RWPE1 (cell line): ENCODE data around the gene RAB29.

ENCODE experiments used
- CTCF ChIA-PET: fragments of 350-600 bp; sonication (Branson Sonifier 250); formaldehyde crosslinking; extraction: SDS; loops from one replicate; lab custom pipeline; 2021; lab: Yijun Ruan, JAX
- POLR2A ChIA-PET: fragments of 400-600 bp; formaldehyde crosslinking; extraction: SDS; loops from one replicate; lab custom pipeline; 2020; ENCODE audit warnings: antibody characterized with exemption; ENCODE audit not compliant: low non-redundant PET; lab: Yijun Ruan, JAX
- DNase-seq: peaks from one replicate; pipeline ENCODE4 v3.0.0; 2012; ENCODE audit warnings: low spot score
- H3K27ac ChIP-seq: fragments of 450-650 bp; 2 replicates; pipeline ENCODE4 v1.5.1; 2017
- TF ChIP-seq, protein P1 (sequence below): fragments of 450-650 bp; conservative IDR thresholded peaks from 2 replicates; pipeline ENCODE4 v1.5.1; 2017; ENCODE audit warnings: low read depth, mild to moderate bottlenecking

RAB29 gene

DNA sequence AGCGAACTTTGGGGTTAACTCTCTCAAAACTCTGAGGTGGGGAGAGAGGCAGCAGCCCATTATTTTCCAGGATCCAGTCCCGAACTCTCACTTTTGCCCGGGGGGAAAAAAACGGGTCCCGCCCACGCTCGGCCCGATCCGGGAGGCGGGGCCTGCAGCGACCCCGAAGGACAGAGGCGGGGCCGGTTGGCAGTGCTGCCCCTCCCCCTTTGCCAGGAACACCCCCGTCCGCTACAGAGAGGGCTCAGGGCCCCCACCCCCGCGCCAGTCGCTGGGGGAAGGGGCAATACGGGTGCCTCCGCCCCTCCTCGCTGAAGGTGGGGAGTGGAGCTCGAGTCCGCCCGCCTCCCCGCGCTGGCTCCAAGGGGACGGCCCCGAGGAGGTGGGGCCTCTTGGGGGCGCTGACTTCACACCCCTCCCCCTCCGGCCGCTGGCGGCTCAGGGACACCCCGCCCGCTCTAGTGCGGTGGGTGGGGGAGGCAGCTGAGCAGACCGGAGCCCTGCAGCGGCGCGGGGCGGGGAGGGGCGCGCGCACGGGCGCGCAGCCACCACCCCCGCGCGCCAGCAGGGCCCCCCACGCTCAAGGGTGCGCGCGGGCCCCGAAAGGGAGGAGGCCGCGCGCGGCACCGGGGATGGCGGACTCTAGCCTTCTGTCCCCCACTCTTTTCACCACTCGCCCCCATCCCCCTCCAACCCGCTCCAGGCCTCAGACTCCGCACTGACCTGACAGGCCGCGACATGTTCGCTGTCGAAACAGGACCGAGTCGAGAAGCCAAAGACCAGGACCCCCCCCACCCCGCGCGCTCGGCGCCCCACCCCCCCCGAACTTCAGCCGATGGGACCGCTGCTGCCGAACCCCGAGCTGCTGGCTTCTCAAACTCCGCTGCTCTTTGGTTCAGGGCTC lies 25.8 kb downstream of the RAB29 start:
- TF ChIP-seq, protein P1, sequence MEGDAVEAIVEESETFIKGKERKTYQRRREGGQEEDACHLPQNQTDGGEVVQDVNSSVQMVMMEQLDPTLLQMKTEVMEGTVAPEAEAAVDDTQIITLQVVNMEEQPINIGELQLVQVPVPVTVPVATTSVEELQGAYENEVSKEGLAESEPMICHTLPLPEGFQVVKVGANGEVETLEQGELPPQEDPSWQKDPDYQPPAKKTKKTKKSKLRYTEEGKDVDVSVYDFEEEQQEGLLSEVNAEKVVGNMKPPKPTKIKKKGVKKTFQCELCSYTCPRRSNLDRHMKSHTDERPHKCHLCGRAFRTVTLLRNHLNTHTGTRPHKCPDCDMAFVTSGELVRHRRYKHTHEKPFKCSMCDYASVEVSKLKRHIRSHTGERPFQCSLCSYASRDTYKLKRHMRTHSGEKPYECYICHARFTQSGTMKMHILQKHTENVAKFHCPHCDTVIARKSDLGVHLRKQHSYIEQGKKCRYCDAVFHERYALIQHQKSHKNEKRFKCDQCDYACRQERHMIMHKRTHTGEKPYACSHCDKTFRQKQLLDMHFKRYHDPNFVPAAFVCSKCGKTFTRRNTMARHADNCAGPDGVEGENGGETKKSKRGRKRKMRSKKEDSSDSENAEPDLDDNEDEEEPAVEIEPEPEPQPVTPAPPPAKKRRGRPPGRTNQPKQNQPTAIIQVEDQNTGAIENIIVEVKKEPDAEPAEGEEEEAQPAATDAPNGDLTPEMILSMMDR: no peak
- ChIA-PET CTCF (interaction anchor here (0.6 to 1.4 kb wide), 4 partner anchors 10 to 432 kb away, joined by 3 to 7 read pairs (median 4); no protein-coding TSS in a partner anchor), POLR2A (interaction anchor here (0.6 to 1.1 kb wide), 4 partner anchors 12 to 205 kb away, joined by 3 to 4 read pairs (median 3); no protein-coding TSS in a partner anchor)
- peak; percentile 99 for DNase-seq
- H3K27ac ChIP-seq: peak overlapping the region; percentile 99

DNA sequence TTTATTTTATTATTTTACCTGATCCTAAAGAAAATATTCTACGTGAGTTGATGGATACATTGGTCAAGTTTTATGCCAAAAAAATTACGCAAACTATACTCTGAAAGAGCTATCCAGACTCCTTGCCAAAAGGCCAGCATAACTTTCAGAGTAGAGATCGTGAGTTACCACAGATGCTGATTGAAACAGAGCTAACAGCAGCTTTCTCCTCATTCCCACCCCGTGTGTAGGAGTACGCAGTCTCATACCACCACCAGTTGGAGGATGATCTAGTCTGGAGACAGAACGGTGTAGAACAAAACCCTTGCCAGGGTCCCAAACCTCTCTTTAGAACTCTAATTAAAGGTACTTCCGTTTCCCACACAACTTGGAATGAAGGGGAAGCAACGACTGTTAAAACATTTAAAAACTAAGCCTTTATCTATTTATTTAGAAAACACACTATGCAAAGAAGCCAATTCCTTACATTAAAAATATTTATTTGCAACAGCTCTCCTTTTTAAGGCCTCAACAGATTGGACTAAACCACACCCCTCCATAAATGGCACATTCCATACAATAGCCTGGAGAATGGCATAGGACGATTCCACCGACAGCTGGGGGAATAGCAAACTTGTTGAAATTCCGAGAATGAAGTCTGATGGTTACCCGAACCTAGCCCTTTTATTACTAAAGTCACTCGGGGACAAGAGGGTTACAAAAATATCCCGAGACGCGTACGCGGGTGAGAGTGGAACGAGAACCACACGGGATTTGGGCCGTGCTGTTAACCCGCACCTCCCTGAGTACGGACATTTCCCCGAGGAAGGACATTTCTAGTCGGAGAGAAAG lies 26.7 kb downstream of the RAB29 start:
- CTCF ChIA-PET: interaction anchor here (0.6 to 1.4 kb wide), 5 partner anchors 9 to 43 kb away, joined by 3 to 7 read pairs (median 3); no protein-coding TSS in a partner anchor
- peak; percentile 33 for DNase-seq
- peak overlapping the region; percentile 99 for H3K27ac ChIP-seq
- POLR2A ChIA-PET: interaction anchor here (0.8 to 1.0 kb wide), 2 partner anchors 15 to 206 kb away, joined by 3 read pairs; no protein-coding TSS in a partner anchor
- TF ChIP-seq, protein P1: no peak

DNA sequence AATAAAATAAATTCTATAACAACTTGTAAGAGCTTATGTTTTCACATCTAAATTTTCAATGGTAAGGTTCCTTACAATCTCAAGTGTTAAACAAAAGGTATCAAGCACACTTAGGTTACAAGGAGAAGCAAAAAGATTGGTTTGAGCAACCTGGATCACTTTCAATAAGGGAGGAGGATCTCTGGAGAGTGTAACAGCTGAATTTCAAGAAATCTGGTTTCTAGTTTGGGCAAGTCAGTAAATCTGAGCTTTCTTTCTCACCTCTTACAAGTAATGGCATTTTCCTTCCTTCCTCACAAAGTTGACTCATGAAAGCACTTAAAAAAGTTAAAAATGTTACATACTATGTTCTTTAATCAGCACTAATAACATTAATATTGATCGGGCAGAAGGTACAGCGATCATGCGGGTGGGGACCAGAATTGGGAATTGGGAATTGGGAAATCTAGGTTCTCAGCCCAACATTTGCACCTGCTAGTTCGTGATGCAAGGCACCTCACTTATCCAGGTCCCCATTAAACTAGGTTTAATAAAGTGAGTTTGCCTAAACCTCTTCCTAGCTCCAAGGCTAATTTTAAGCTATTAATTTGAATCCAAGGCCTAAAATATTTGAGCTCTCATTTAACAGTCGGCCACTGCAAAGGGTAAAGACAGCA lies 28.4 kb downstream of the RAB29 start:
- POLR2A ChIA-PET: no interaction called here

DNA sequence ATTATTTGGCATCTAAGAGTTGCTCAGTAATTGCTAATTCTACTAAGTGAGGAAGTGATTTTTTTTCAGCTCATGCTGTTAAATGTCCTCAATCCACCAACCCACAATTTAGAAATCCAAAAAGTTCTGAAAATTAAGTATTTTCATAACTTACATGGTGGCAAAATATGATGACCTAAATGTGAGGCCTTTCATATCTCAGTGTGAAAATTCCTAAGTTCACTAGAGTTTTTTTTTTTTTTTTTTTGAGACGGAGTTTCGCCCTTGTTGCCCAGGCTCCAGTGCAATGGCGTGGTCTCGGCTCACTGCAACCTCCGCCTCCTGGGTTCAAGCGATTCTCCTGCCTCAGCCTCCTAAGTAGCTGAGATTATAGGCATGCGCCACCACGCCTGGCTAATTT lies 30.9 kb downstream of the RAB29 start:
- no peak for DNase-seq
- no peak overlapping the region for H3K27ac ChIP-seq
- TF ChIP-seq, protein P1: no peak
- ChIA-PET CTCF (no interaction called here), POLR2A (no interaction called here)

More for the DNA sequence above, 28.4 kb downstream of the RAB29 start:
- H3K27ac ChIP-seq: no peak overlapping the region
- CTCF ChIA-PET: interaction anchor here (1.0 to 1.3 kb wide), 3 partner anchors 36 to 230 kb away, joined by 3 to 4 read pairs (median 3); no protein-coding TSS in a partner anchor
- TF ChIP-seq, protein P1: no peak
- no peak for DNase-seq

DNA sequence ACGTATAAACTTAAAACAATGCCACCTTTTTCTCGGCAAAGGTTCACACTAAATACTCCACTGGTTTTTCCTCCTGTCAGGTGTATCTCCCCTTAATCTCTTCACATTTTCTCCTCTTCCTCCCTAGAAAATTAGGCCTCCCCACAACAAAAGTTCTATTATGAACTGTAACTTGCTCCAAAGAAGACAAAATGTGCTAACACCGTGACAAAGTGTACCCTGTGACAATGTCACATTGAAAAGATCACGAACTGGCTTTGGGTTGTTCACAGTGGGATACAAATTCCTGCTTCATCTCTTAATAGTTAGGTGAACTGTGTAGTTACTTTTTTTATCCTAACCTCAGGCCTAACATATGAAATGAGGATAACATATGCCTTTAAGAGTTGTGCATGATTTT lies 31.3 kb downstream of the RAB29 start:
- no peak overlapping the region for H3K27ac ChIP-seq

More for the DNA sequence above, 31.3 kb downstream of the RAB29 start:
- ChIA-PET CTCF (no interaction called here), POLR2A (no interaction called here)
- TF ChIP-seq, protein P1: no peak
- no peak for DNase-seq
